Neural cell (in vitro differentiated cells): ENCODE results near the gene SETD5.

Experiments used
- CTCF ChIP-seq: fragments of 450-650 bp; IDR thresholded peaks from 2 replicates; pipeline ENCODE4 v1.5.1; 2014; ENCODE audit warnings: antibody characterized with exemption, mild to moderate bottlenecking, moderate library complexity; ENCODE audit not compliant: poor library complexity, severe bottlenecking
- EP300 ChIP-seq: fragments of 450-650 bp; conservative IDR thresholded peaks from 2 replicates; pipeline ENCODE4 v1.6.1; 2014; ENCODE audit warnings: antibody characterized with exemption, mild to moderate bottlenecking, moderate library complexity; ENCODE audit not compliant: poor library complexity, severe bottlenecking
- EZH2 ChIP-seq: fragments of 200-600, 300-800 bp; shearing (Covaris generic), sonication (generic); IDR thresholded peaks from 2 replicates; pipeline ENCODE4 v1.6.1; 2014; ENCODE audit warnings: antibody characterized with exemption, low read length, borderline replicate concordance, mild to moderate bottlenecking; ENCODE audit not compliant: insufficient read depth, poor library complexity, severe bottlenecking
- MXI1 ChIP-seq: fragments of 450-650 bp; conservative IDR thresholded peaks from 2 replicates; pipeline ENCODE4 v1.6.1; 2014; ENCODE audit warnings: antibody characterized with exemption, mild to moderate bottlenecking; ENCODE audit not compliant: poor library complexity, severe bottlenecking
- POLR2AphosphoS5 ChIP-seq: IDR thresholded peaks from 2 replicates; pipeline ENCODE4 v1.6.1; 2012
- RAD21 ChIP-seq: fragments of 450-650 bp; conservative IDR thresholded peaks from 2 replicates; pipeline ENCODE4 v1.6.1; 2014; ENCODE audit warnings: antibody characterized with exemption, mild to moderate bottlenecking, moderate library complexity
- REST ChIP-seq: IDR thresholded peaks from 2 replicates; pipeline ENCODE4 v1.6.1; 2012; ENCODE audit warnings: borderline replicate concordance
- SMC3 ChIP-seq: fragments of 450-650 bp; conservative IDR thresholded peaks from 2 replicates; pipeline ENCODE4 v1.6.1; 2014; ENCODE audit warnings: antibody characterized with exemption, mild to moderate bottlenecking, moderate library complexity; ENCODE audit not compliant: poor library complexity
- TAF1 ChIP-seq: IDR thresholded peaks from 2 replicates; pipeline ENCODE4 v1.6.1; 2012; ENCODE audit warnings: low read depth

GRCh38 chr3:9399337-9399703 is 1.9 kb downstream of the SETD5 start:
- TF ChIP-seq CTCF (no peak), TAF1 (no peak), POLR2AphosphoS5 (no peak), EZH2 (no peak), REST (no peak), MXI1 (no peak), RAD21 (no peak), EP300 (no peak), SMC3 (no peak)
